ENCODE data around the gene ATP5F1A. TPM values are rescaled to one million over a fixed set of nuclear protein-coding genes. Genes with fewer than 3 reads are reported as not detected.
"Not testable (repeated sequence)": the region's sequence is repeated elsewhere in the genome, so short reads cannot be mapped to it uniquely, and the experiment has no call there.

Gene ATP5F1A
- total RNA-seq = 100 to 1,000 TPM; 284 to 285 TPM

GRCh38 chr18:46097801-46098615 lies at the start of gene ATP5F1A:
TSS of gene ATP5F1A (minus strand) at chr18:46098296. CDS start at chr18:46098231, 65 bp downstream.
- Mint-ChIP-seq H3K9me3 (no peaks in the 10 kb centered on the region), H3K4me1 (peaks cover 21% of the 10 kb centered on the region), H3K27ac (peak within 1 kb of the TSS; percentile 98), H3K36me3 (peaks cover 9% of the 10 kb centered on the region), H3K4me3 (peak within 1 kb of the TSS; percentile 96), H3K27me3 (no peaks in the 10 kb centered on the region)
- DNase-seq (peak; percentile 85), ATAC-seq (ENCODE audit: low read depth) (peak; percentile 84)
- POLR2A ChIA-PET = interaction anchor here (0.6 to 1.3 kb wide), 7 partner anchors 10 to 411 kb away, joined by 3 to 6 read pairs (median 4); a partner anchor contains a TSS

- Mint-ChIP-seq H3K27ac (no peak overlapping the region), H3K9me3 (no peaks in the 10 kb centered on the region), H3K4me3 (no peak overlapping the region), H3K36me3 (no peaks in the 10 kb centered on the region), H3K27me3 (no peaks in the 10 kb centered on the region), H3K4me1 (no peaks in the 10 kb centered on the region)
- ATAC-seq (ENCODE audit: low read depth) (no peak), DNase-seq (no peak)
- POLR2A ChIA-PET = no interaction called here
Observed at GRCh38 chr18:46141199-46141598, 43.1 kb upstream of the ATP5F1A start.

- ATAC-seq (ENCODE audit: low read depth) = no peak
- Mint-ChIP-seq H3K4me1 (no peaks in the 10 kb centered on the region), H3K27ac (no peak overlapping the region), H3K27me3 (no peaks in the 10 kb centered on the region), H3K9me3 (no peaks in the 10 kb centered on the region), H3K36me3 (peaks cover 2% of the 10 kb centered on the region), H3K4me3 (no peak overlapping the region)
- DNase-seq = no peak
- POLR2A ChIA-PET = no interaction called here
Observed at GRCh38 chr18:46140173-46140572, 42.1 kb upstream of the ATP5F1A start.

GRCh38 chr18:46134920-46135675 lies 37.0 kb upstream of the ATP5F1A start:
- no peak for DNase-seq

GRCh38 chr18:46133534-46133933 lies 35.4 kb upstream of the ATP5F1A start:
- no peak for ATAC-seq (ENCODE audit: low read depth)
- H3K36me3 Mint-ChIP-seq = peaks cover 9% of the 10 kb centered on the region
- no peaks in the 10 kb centered on the region for H3K9me3 Mint-ChIP-seq
- POLR2A ChIA-PET = no interaction called here
- no peak overlapping the region for H3K27ac Mint-ChIP-seq
- no peak overlapping the region for H3K4me3 Mint-ChIP-seq
- H3K27me3 Mint-ChIP-seq = no peaks in the 10 kb centered on the region
- H3K4me1 Mint-ChIP-seq = no peaks in the 10 kb centered on the region
- no peak for DNase-seq

More at GRCh38 chr18:46134920-46135675, 37.0 kb upstream of the ATP5F1A start:
- Mint-ChIP-seq H3K4me1 (no peaks in the 10 kb centered on the region), H3K36me3 (peaks cover 5% of the 10 kb centered on the region), H3K27ac (no peak overlapping the region), H3K27me3 (no peaks in the 10 kb centered on the region), H3K4me3 (no peak overlapping the region), H3K9me3 (no peaks in the 10 kb centered on the region)
- POLR2A ChIA-PET = no interaction called here
- ATAC-seq (ENCODE audit: low read depth) = no peak

GRCh38 chr18:46130549-46130948 lies 32.5 kb upstream of the ATP5F1A start:
- not testable (repeated sequence) for DNase-seq; ATAC-seq (ENCODE audit: low read depth); H3K27me3 Mint-ChIP-seq; H3K4me1 Mint-ChIP-seq; H3K27ac Mint-ChIP-seq; H3K4me3 Mint-ChIP-seq; H3K9me3 Mint-ChIP-seq
- H3K36me3 Mint-ChIP-seq = peaks cover 10% of the 10 kb centered on the region
- POLR2A ChIA-PET = interaction anchor here (0.6 kb wide), 1 partner anchor 67 kb away, joined by 3 read pairs; no protein-coding TSS in a partner anchor

GRCh38 chr18:46130061-46130460 lies 32.0 kb upstream of the ATP5F1A start:
- Mint-ChIP-seq H3K27me3 (no peaks in the 10 kb centered on the region), H3K9me3 (no peaks in the 10 kb centered on the region), H3K36me3 (peaks cover 12% of the 10 kb centered on the region), H3K4me3 (no peak overlapping the region), H3K4me1 (no peaks in the 10 kb centered on the region), H3K27ac (no peak overlapping the region)
- DNase-seq = no peak
- no peak for ATAC-seq (ENCODE audit: low read depth)
- POLR2A ChIA-PET = no interaction called here

GRCh38 chr18:46126625-46127024 lies 28.5 kb upstream of the ATP5F1A start:
- peaks cover 23% of the 10 kb centered on the region for H3K36me3 Mint-ChIP-seq
- not testable (repeated sequence) for H3K27me3 Mint-ChIP-seq; H3K4me3 Mint-ChIP-seq; H3K4me1 Mint-ChIP-seq; DNase-seq; H3K9me3 Mint-ChIP-seq; H3K27ac Mint-ChIP-seq; ATAC-seq (ENCODE audit: low read depth)
- POLR2A ChIA-PET = interaction anchor here (0.6 kb wide), 1 partner anchor 119 kb away, joined by 3 read pairs; no protein-coding TSS in a partner anchor

- Mint-ChIP-seq H3K27ac (no peak overlapping the region), H3K36me3 (peaks cover 57% of the 10 kb centered on the region), H3K27me3 (no peaks in the 10 kb centered on the region), H3K4me1 (peaks cover 7% of the 10 kb centered on the region), H3K4me3 (no peak overlapping the region), H3K9me3 (peaks cover 2% of the 10 kb centered on the region)
- DNase-seq = no peak
- no peak for ATAC-seq (ENCODE audit: low read depth)
- POLR2A ChIA-PET = interaction anchor here (0.6 to 1.5 kb wide), 2 partner anchors 15 to 1539 kb away, joined by 3 to 6 read pairs; partner anchors contain the start of gene ATP5F1A
Observed at GRCh38 chr18:46113751-46114150, 15.7 kb upstream of the ATP5F1A start.

- H3K36me3 Mint-ChIP-seq = peaks cover 38% of the 10 kb centered on the region
- H3K27me3 Mint-ChIP-seq = no peaks in the 10 kb centered on the region
- H3K4me1 Mint-ChIP-seq = peaks cover 12% of the 10 kb centered on the region
- DNase-seq (no peak), ATAC-seq (ENCODE audit: low read depth) (no peak)
- no peak overlapping the region for H3K27ac Mint-ChIP-seq
- H3K4me3 Mint-ChIP-seq = no peak overlapping the region
- peaks cover 2% of the 10 kb centered on the region for H3K9me3 Mint-ChIP-seq
- POLR2A ChIA-PET = interaction anchor here (0.6 kb wide), 1 partner anchor 16 kb away, joined by 4 read pairs; no protein-coding TSS in a partner anchor
Observed at GRCh38 chr18:46110406-46110805, 12.3 kb upstream of the ATP5F1A start.

- no peak for ATAC-seq (ENCODE audit: low read depth)
- H3K27me3 Mint-ChIP-seq = no peaks in the 10 kb centered on the region
- H3K9me3 Mint-ChIP-seq = peaks cover 2% of the 10 kb centered on the region
- POLR2A ChIA-PET = no interaction called here
- peaks cover 17% of the 10 kb centered on the region for H3K4me1 Mint-ChIP-seq
- H3K27ac Mint-ChIP-seq = no peak overlapping the region
- no peak overlapping the region for H3K4me3 Mint-ChIP-seq
- DNase-seq = no peak
- peaks cover 30% of the 10 kb centered on the region for H3K36me3 Mint-ChIP-seq
Observed at GRCh38 chr18:46109386-46109785, 11.3 kb upstream of the ATP5F1A start.

- Mint-ChIP-seq H3K36me3 (peaks cover 5% of the 10 kb centered on the region), H3K27me3 (no peaks in the 10 kb centered on the region), H3K27ac (peak within 1 kb of the TSS; percentile 91), H3K4me1 (peaks cover 20% of the 10 kb centered on the region), H3K9me3 (no peaks in the 10 kb centered on the region), H3K4me3 (peak within 1 kb of the TSS; percentile 98)
- POLR2A ChIA-PET = interaction anchor here (0.8 kb wide), 1 partner anchor 8 kb away, joined by 3 read pairs; no protein-coding TSS in a partner anchor
- peak; percentile 81 for DNase-seq
- peak; percentile 93 for ATAC-seq (ENCODE audit: low read depth)
Observed at GRCh38 chr18:46104128-46104911, 6.2 kb upstream of the ATP5F1A start, which contains the start of gene HAUS1. TSS of gene HAUS1 (plus strand) at chr18:46104385. CDS start at chr18:46104412, 27 bp downstream.

- POLR2A ChIA-PET = interaction anchor here (0.7 kb wide), 1 partner anchor 126 kb away, joined by 7 read pairs; no protein-coding TSS in a partner anchor
- Mint-ChIP-seq H3K4me1 (peaks cover 22% of the 10 kb centered on the region), H3K27ac (no peak overlapping the region), H3K27me3 (no peaks in the 10 kb centered on the region), H3K4me3 (no peak overlapping the region), H3K36me3 (peaks cover 5% of the 10 kb centered on the region), H3K9me3 (no peaks in the 10 kb centered on the region)
- DNase-seq = no peak
- no peak for ATAC-seq (ENCODE audit: low read depth)
Observed at GRCh38 chr18:46099463-46099862, 1.4 kb upstream of the ATP5F1A start.
